ENCODE measurements around the gene YTHDC2. TPM values are rescaled to one million over a fixed set of nuclear protein-coding genes. Genes with fewer than 3 reads are reported as not detected.

YTHDC2 gene
- total RNA-seq, 1 donor from 2014 or later, result 7.3 TPM

- DNase-seq (ENCODE audit: low read depth), result no peak
- TF ChIP-seq CTCF (conservative IDR thresholded peaks at IDR 0.05; ENCODE audit: low read depth, low read length), result no peak
- H3K4me3 ChIP-seq (ENCODE audit: low read depth, low read length), result no peak overlapping the region
These were observed 128.2 kb downstream of the YTHDC2 start for GRCh38 chr5:113641715-113642114.

Other genes with a start within 250 kb of the YTHDC2 start
- not detected in 2 replicates for gene TSSK1B, start 78.7 kb upstream of the YTHDC2 start, total RNA-seq
- gene MCC, start 25.2 kb upstream of the YTHDC2 start, total RNA-seq, result 4.3 and 6.3 TPM in 2 replicates